MM.1S (cell line): ENCODE data around the gene NABP2.

ENCODE experiments used
- DNase-seq: peaks from one replicate; pipeline ENCODE4 v3.0.0-alpha.2; 2015
- H2AFZ ChIP-seq: fragments of 300-600 bp; sonication (generic); 2 replicates; pipeline ENCODE4 v1.6.0; 2016; ENCODE audit warnings: antibody characterized with exemption, low read length
- H3F3A ChIP-seq: fragments of 300-600 bp; sonication (generic); 2 replicates; pipeline ENCODE4 v1.6.1; 2016; ENCODE audit warnings: mild to moderate bottlenecking, antibody characterized with exemption, low read length, moderate library complexity, mixed read lengths; ENCODE audit not compliant: insufficient read depth
- H3K27ac ChIP-seq: fragments of 300-600 bp; sonication (generic); 2 replicates; pipeline ENCODE4 v1.5.1; 2016; ENCODE audit warnings: mild to moderate bottlenecking, low read length
- H3K27me3 ChIP-seq: fragments of 300-600 bp; sonication (generic); replicated peaks from 2 replicates; pipeline ENCODE4 v1.6.0; 2016; ENCODE audit warnings: low read length; ENCODE audit not compliant: insufficient read depth
- H3K36me3 ChIP-seq: fragments of 300-600 bp; sonication (generic); replicated peaks from 2 replicates; pipeline ENCODE4 v1.6.1; 2016; ENCODE audit warnings: mild to moderate bottlenecking, low read length, mixed read lengths; ENCODE audit not compliant: insufficient read depth
- H3K4me1 ChIP-seq: fragments of 300-600 bp; sonication (generic); 2 replicates; pipeline ENCODE4 v1.6.1; 2016; ENCODE audit warnings: low read length, mixed read lengths
- H3K4me2 ChIP-seq: fragments of 300-600 bp; sonication (generic); 2 replicates; pipeline ENCODE4 v1.6.0; 2016; ENCODE audit warnings: low read depth, low read length
- H3K4me3 ChIP-seq: fragments of 300-600 bp; sonication (generic); 2 replicates; pipeline ENCODE4 v1.5.1; 2016; ENCODE audit warnings: low read length, mixed read lengths
- H3K79me2 ChIP-seq: fragments of 300-600 bp; sonication (generic); 2 replicates; pipeline ENCODE4 v1.6.1; 2016; ENCODE audit warnings: mixed run types, low read length, mixed read lengths
- H3K9ac ChIP-seq: fragments of 300-600 bp; sonication (generic); 2 replicates; pipeline ENCODE4 v1.6.1; 2016; ENCODE audit warnings: low read length, mixed read lengths
- H3K9me2 ChIP-seq: fragments of 300-600 bp; sonication (generic); replicated peaks from 2 replicates; pipeline ENCODE4 v1.6.1; 2016; ENCODE audit warnings: mild to moderate bottlenecking, low read length, mixed read lengths; ENCODE audit not compliant: insufficient read depth
- H3K9me3 ChIP-seq: fragments of 300-600 bp; sonication (generic); replicated peaks from 2 replicates; pipeline ENCODE4 v1.6.1; 2016; ENCODE audit warnings: mild to moderate bottlenecking, low read length, mixed read lengths; ENCODE audit not compliant: insufficient read depth
- H4K20me1 ChIP-seq: fragments of 300-600 bp; sonication (generic); 2 replicates; pipeline ENCODE4 v1.6.1; 2016; ENCODE audit warnings: mild to moderate bottlenecking, low read length, moderate library complexity, mixed read lengths; ENCODE audit not compliant: insufficient read depth
- EZH2 ChIP-seq: fragments of 300-600 bp; sonication (generic); optimal IDR thresholded peaks from 2 replicates; pipeline ENCODE3; 2017; ENCODE audit warnings: low read depth, mild to moderate bottlenecking, antibody characterized with exemption, low read length, mixed read lengths
- EZH2phosphoT487 ChIP-seq: fragments of 300-600 bp; sonication (generic); IDR thresholded peaks from 2 replicates; pipeline ENCODE4 v1.6.1; 2018; ENCODE audit warnings: antibody characterized with exemption, low read length
- TF ChIP-seq, protein P1 (sequence below): fragments of 300-600 bp; sonication (generic); IDR thresholded peaks from 2 replicates; pipeline ENCODE4 v1.5.1; 2016; ENCODE audit warnings: antibody characterized with exemption, low read length, mixed read lengths

The NABP2 gene

DNA sequence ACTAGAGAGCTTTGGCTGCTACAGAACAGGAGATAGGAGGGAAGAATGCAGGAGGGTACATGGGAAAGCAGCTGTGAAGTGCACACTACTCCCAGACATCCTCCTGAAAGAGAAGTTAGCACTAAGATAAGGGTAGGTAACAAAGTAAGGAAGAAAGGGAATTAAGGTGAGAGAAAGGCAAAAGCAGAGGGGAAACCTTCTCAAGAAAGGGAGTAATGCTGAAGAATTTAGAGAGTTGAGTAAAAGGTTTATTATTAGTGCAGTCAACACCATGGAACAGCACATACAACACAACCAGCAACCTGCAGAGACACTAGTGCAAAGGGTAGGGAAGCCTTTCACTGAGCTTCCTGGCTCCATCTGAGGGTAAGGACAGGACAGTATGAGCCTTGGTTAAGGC is 19.9 kb upstream of the NABP2 start:
- H4K20me1 ChIP-seq: no peaks in the 10 kb centered on the region

DNA sequence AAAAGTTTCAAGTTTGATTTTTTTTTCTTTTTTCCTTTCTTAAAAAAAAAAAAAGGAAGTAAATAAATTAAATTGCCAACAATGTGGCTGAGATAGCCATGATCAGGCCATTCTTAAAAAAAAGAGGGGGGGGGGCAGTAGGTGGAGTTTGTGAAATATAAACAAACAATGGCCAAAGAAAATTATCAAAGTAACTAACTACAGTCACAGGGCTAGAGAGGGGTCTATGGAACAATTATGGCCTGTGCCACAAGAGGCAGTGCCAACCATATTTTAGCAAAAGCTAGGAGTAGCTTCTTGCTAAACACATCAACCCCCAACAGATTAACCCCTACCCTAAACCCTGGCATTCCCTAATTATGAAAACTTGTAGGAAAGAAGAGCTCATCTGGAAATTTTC is 18.7 kb upstream of the NABP2 start:
- TF ChIP-seq EZH2 (no peak), EZH2phosphoT487 (no peak)
- TF ChIP-seq, protein P1, sequence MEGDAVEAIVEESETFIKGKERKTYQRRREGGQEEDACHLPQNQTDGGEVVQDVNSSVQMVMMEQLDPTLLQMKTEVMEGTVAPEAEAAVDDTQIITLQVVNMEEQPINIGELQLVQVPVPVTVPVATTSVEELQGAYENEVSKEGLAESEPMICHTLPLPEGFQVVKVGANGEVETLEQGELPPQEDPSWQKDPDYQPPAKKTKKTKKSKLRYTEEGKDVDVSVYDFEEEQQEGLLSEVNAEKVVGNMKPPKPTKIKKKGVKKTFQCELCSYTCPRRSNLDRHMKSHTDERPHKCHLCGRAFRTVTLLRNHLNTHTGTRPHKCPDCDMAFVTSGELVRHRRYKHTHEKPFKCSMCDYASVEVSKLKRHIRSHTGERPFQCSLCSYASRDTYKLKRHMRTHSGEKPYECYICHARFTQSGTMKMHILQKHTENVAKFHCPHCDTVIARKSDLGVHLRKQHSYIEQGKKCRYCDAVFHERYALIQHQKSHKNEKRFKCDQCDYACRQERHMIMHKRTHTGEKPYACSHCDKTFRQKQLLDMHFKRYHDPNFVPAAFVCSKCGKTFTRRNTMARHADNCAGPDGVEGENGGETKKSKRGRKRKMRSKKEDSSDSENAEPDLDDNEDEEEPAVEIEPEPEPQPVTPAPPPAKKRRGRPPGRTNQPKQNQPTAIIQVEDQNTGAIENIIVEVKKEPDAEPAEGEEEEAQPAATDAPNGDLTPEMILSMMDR: no peak

More for the DNA sequence above, 19.9 kb upstream of the NABP2 start:
- H3K79me2 ChIP-seq: no peaks in the 10 kb centered on the region
- TF ChIP-seq EZH2 (no peak), EZH2phosphoT487 (no peak)
- TF ChIP-seq, protein P1: no peak
- H3K9me2 ChIP-seq: no peaks in the 10 kb centered on the region
- H3K4me1 ChIP-seq: no peaks in the 10 kb centered on the region
- no peaks in the 10 kb centered on the region for H3F3A ChIP-seq
- H3K4me2 ChIP-seq: no peak overlapping the region
- no peaks in the 10 kb centered on the region; the same call in 1 of the 2 replicates for H3K36me3 ChIP-seq
- no peaks in the 10 kb centered on the region for H3K9me3 ChIP-seq
- no peak overlapping the region for H3K9ac ChIP-seq
- H2AFZ ChIP-seq: no peak overlapping the region
- no peaks in the 10 kb centered on the region for H3K27me3 ChIP-seq
- no peak for DNase-seq
- no peak overlapping the region for H3K4me3 ChIP-seq
- no peak overlapping the region for H3K27ac ChIP-seq

DNA sequence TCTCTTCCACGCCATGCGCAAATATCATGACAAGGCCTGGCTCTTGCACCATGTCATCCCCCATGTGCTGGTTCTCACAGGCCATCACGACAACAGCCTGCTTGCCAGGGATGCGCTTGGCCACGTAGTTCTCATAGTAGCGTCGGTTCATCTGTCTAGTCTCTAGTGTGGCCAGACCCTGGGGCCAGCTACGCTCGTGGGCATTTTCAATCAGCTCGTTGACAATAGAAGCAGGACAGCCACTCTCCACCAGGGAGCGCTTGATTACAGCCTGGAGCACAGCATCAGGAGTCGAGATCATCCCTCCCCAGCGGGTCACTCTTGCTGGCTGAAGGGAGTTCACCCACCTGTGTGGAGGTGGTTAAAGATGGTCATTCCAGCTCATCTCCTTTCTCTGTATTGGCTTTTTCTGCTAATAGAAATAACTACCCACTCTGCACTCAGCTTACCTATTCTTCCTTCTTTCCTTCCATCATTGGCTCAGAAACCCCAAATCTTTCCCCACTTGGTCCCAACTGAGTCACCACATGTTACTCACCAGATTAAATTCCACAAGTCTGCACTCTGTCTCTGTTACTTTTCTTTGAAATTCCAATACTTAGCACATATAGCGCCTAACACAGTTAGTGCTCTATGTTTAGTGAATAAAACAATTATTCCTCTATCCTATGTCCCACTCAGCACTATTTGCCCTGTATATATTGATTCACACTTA is 17.5 kb upstream of the NABP2 start:
- H3K27me3 ChIP-seq: no peaks in the 10 kb centered on the region
- H3K9me3 ChIP-seq: no peaks in the 10 kb centered on the region
- H2AFZ ChIP-seq: no peak overlapping the region
- no peak overlapping the region for H3K4me2 ChIP-seq
- no peaks in the 10 kb centered on the region for H3F3A ChIP-seq
- no peak overlapping the region for H3K27ac ChIP-seq
- no peaks in the 10 kb centered on the region for H3K9me2 ChIP-seq
- H3K36me3 ChIP-seq: peaks cover 3% of the 10 kb centered on the region
- no peaks in the 10 kb centered on the region for H4K20me1 ChIP-seq
- H3K79me2 ChIP-seq: no peaks in the 10 kb centered on the region
- H3K4me1 ChIP-seq: no peaks in the 10 kb centered on the region
- H3K4me3 ChIP-seq: no peak overlapping the region
- no peak overlapping the region for H3K9ac ChIP-seq
- peak; percentile 46 for DNase-seq
- TF ChIP-seq, protein P1: peak; percentile 55
- TF ChIP-seq EZH2: no peak
- TF ChIP-seq EZH2phosphoT487: no peak

More for the DNA sequence above, 18.7 kb upstream of the NABP2 start:
- Histone ChIP-seq H3K9me3 (no peaks in the 10 kb centered on the region), H3K4me3 (no peak overlapping the region), H3K4me2 (no peak overlapping the region), H3K36me3 (peaks cover 3% of the 10 kb centered on the region), H4K20me1 (no peaks in the 10 kb centered on the region), H3F3A (no peaks in the 10 kb centered on the region), H2AFZ (no peak overlapping the region), H3K9ac (no peak overlapping the region), H3K9me2 (no peaks in the 10 kb centered on the region), H3K27me3 (no peaks in the 10 kb centered on the region), H3K27ac (no peak overlapping the region), H3K79me2 (no peaks in the 10 kb centered on the region), H3K4me1 (no peaks in the 10 kb centered on the region)
- no peak for DNase-seq
